GM23338 (cell line): ENCODE data around the gene MUC22. TPM values are rescaled to one million over a fixed set of nuclear protein-coding genes. Genes with fewer than 3 reads are reported as not detected.
"Not testable (repeated sequence)": the region's sequence is repeated elsewhere in the genome, so short reads cannot be mapped to it uniquely, and the experiment has no call there.

Experiments
- ATAC-seq: fragments of 200-7000 bp; cut with Tn5 transposase; 3 replicates; pipeline ENCODE4 v1.9.1; 2020
- DNase-seq: peaks from one replicate; pipeline ENCODE4 v3.0.0-alpha.2; 2015; ENCODE audit warnings: low spot score
- H2AFZ ChIP-seq: fragments of 200-600 bp; sonication (generic); 2 replicates; pipeline ENCODE4 v1.8.0; 2016; ENCODE audit warnings: antibody characterized with exemption, mild to moderate bottlenecking, moderate library complexity
- H3F3A ChIP-seq: fragments of 200-600 bp; sonication (generic); replicated peaks from 2 replicates; pipeline ENCODE4 v1.8.0; 2017; ENCODE audit warnings: antibody characterized with exemption, mixed run types, low read depth
- H3K27ac ChIP-seq: fragments of 200-600 bp; sonication (generic); 2 replicates; pipeline ENCODE4 v1.6.1; 2016; ENCODE audit warnings: low read depth
- H3K27me3 ChIP-seq: fragments of 200-600 bp; sonication (generic); 2 replicates; pipeline ENCODE4 v1.8.0; 2016; ENCODE audit warnings: mild to moderate bottlenecking, mixed run types, moderate library complexity; ENCODE audit not compliant: insufficient read depth
- H3K36me3 ChIP-seq: fragments of 200-600 bp; sonication (generic); 2 replicates; pipeline ENCODE4 v1.8.0; 2016; ENCODE audit warnings: mild to moderate bottlenecking; ENCODE audit not compliant: insufficient read depth
- H3K4me1 ChIP-seq: fragments of 200-600 bp; sonication (generic); 2 replicates; pipeline ENCODE4 v1.8.0; 2016; ENCODE audit warnings: mild to moderate bottlenecking, moderate library complexity; ENCODE audit not compliant: insufficient read depth
- H3K4me2 ChIP-seq: fragments of 200-600 bp; sonication (generic); 2 replicates; pipeline ENCODE4 v1.7.1; 2017; ENCODE audit warnings: mixed run types
- H3K4me3 ChIP-seq: fragments of 200-600 bp; sonication (generic); 2 replicates; pipeline ENCODE4 v1.6.1; 2016; ENCODE audit warnings: mixed run types
- H3K79me2 ChIP-seq: fragments of 200-600 bp; sonication (generic); replicated peaks from 2 replicates; pipeline ENCODE4 v1.8.0; 2017; ENCODE audit warnings: mild to moderate bottlenecking; ENCODE audit not compliant: insufficient read depth
- H3K9me2 ChIP-seq: fragments of 200-600 bp; sonication (generic); 2 replicates; pipeline ENCODE4 v1.8.0; 2017; ENCODE audit not compliant: insufficient read depth
- H4K20me1 ChIP-seq: fragments of 200-600 bp; sonication (generic); replicated peaks from 2 replicates; pipeline ENCODE4 v1.8.0; 2017; ENCODE audit warnings: mild to moderate bottlenecking; ENCODE audit not compliant: insufficient read depth
- H3K27ac Mint-ChIP-seq: 2 replicates; pipeline ENCODE4 v1.8.0; 2020; ENCODE audit warnings: inconsistent platforms, mild to moderate bottlenecking, moderate library complexity, mixed read lengths
- H3K27me3 Mint-ChIP-seq: 3 replicates; pipeline ENCODE4 v1.8.0; 2022; ENCODE audit warnings: low read depth, mild to moderate bottlenecking, moderate library complexity, mixed read lengths, inconsistent platforms; ENCODE audit not compliant: insufficient read depth, poor library complexity
- H3K36me3 Mint-ChIP-seq: 3 replicates; pipeline ENCODE4 v1.8.0; 2021; ENCODE audit warnings: low read depth, mild to moderate bottlenecking, inconsistent platforms, moderate library complexity, mixed read lengths
- H3K4me1 Mint-ChIP-seq: 3 replicates; pipeline ENCODE4 v1.8.0; 2020; ENCODE audit warnings: mild to moderate bottlenecking, inconsistent platforms, mixed read lengths
- H3K4me3 Mint-ChIP-seq: 3 replicates; pipeline ENCODE4 v1.8.0; 2021; ENCODE audit warnings: moderate library complexity, mild to moderate bottlenecking, inconsistent platforms, mixed read lengths
- H3K9me3 Mint-ChIP-seq: 3 replicates; pipeline ENCODE4 v1.8.0; 2020; ENCODE audit warnings: moderate library complexity, mild to moderate bottlenecking, inconsistent platforms, mixed read lengths
- CREB1 ChIP-seq: fragments of 250-450 bp; sonication (Bioruptor Pico); IDR thresholded peaks from 2 replicates; pipeline ENCODE4 v1.5.0; 2020; ENCODE audit warnings: low read depth, mild to moderate bottlenecking, moderate library complexity
- CTCF ChIP-seq, 2 experiments: fragments of 200-600 bp in 1 of 2; sonication (generic) in 1 of 2; conservative IDR thresholded peaks; 2 replicates each; pipeline versions ENCODE4 v1.5.1 to v1.6.1; 2016 to 2017; ENCODE audit warnings: antibody characterized with exemption in 2 of 2, low read depth in 2 of 2, mild to moderate bottlenecking in 2 of 2, moderate library complexity in 1 of 2
- ETS1 ChIP-seq: IDR thresholded peaks from 2 replicates; pipeline ENCODE4 v1.6.1; 2016; ENCODE audit warnings: antibody characterized with exemption
- EZH2phosphoT487 ChIP-seq: fragments of 200-600 bp; sonication (generic); IDR thresholded peaks from one replicate; pipeline ENCODE4 v1.8.1; 2018; ENCODE audit warnings: antibody characterized with exemption; ENCODE audit not compliant: unreplicated experiment
- JUNB ChIP-seq: IDR thresholded peaks from one replicate; pipeline ENCODE4 v1.6.1; 2016; ENCODE audit warnings: antibody characterized with exemption; ENCODE audit not compliant: unreplicated experiment
- NANOG ChIP-seq: IDR thresholded peaks from 2 replicates; pipeline ENCODE4 v1.6.1; 2016; ENCODE audit warnings: antibody characterized with exemption, borderline replicate concordance
- POLR2AphosphoS5 ChIP-seq: IDR thresholded peaks from 2 replicates; pipeline ENCODE4 v1.6.1; 2016; ENCODE audit warnings: antibody characterized with exemption, low read depth
- ZNF114 ChIP-seq: fragments of 250-450 bp; sonication (Bioruptor Pico); IDR thresholded peaks from 2 replicates; pipeline ENCODE4 v1.5.0; 2020; ENCODE audit warnings: mild to moderate bottlenecking, moderate library complexity
- ZNF331 ChIP-seq: fragments of 250-450 bp; sonication (Bioruptor Pico); IDR thresholded peaks from 2 replicates; pipeline ENCODE4 v1.5.0; 2020; ENCODE audit warnings: low read depth, mild to moderate bottlenecking, moderate library complexity
- ZNF462 ChIP-seq: fragments of 250-450 bp; sonication (Bioruptor Pico); IDR thresholded peaks from 2 replicates; pipeline ENCODE4 v1.5.0; 2020; ENCODE audit warnings: mild to moderate bottlenecking, moderate library complexity
- polyA plus RNA-seq: library from polyadenylated mRNA; unstranded; fragments of >200 nt; fragmentation: Nextera tagmentation; extraction: Ambion mirVana; gene quantifications from 2 replicates; pipeline ENCODE4 v1.2.1, GENCODE V29; 2016
- total RNA-seq: library from RNA; depleted of rRNA; stranded (reverse); fragments of >200 nt; shearing (Covaris generic); gene quantifications from 2 replicates; pipeline ENCODE4 v1.2.3, GENCODE V29; 2014

The MUC22 gene
- total and polyA plus RNA-seq, 2 experiments from 2014 or later, result not detected

- no peak overlapping the region for H3K27ac Mint-ChIP-seq
- peaks cover 7% of the 10 kb centered on the region; the same call in 2 of the 3 replicates for H3K36me3 Mint-ChIP-seq
- Histone ChIP-seq H3K4me2 (peak overlapping the region; percentile 61), H3K36me3 (no peaks in the 10 kb centered on the region), H3K27me3 (peaks cover 9% of the 10 kb centered on the region; the same call in 1 of the 2 replicates), H3K79me2 (no peaks in the 10 kb centered on the region), H2AFZ (peak overlapping the region; percentile 64), H3K9me2 (no peaks in the 10 kb centered on the region), H3K27ac (no peak overlapping the region), H4K20me1 (no peaks in the 10 kb centered on the region), H3F3A (no peaks in the 10 kb centered on the region), H3K4me1 (0 out of 2 replicates have a peak, but pooled peaks cover 4% of the 10 kb centered on the region), H3K4me3 (peak overlapping the region; percentile 48)
- TF ChIP-seq EZH2phosphoT487 (no peak), ZNF462 (CRISPR knock-in tag) (no peak), JUNB (no peak), POLR2AphosphoS5 (no peak), CREB1 (no peak), CTCF (conservative IDR thresholded peaks at IDR 0.05; ENCODE audit: low read depth in 2 of 2) (no peak), NANOG (no peak), ETS1 (no peak), ZNF331 (no peak), ZNF114 (CRISPR knock-in tag) (no peak)
- H3K4me1 Mint-ChIP-seq, result no peaks in the 10 kb centered on the region
- no peak overlapping the region for H3K4me3 Mint-ChIP-seq
- H3K27me3 Mint-ChIP-seq, result peaks cover 5% of the 10 kb centered on the region
- DNase-seq (no peak), ATAC-seq (no peak)
- peaks cover 13% of the 10 kb centered on the region for H3K9me3 Mint-ChIP-seq
Measured at GRCh38 chr6:31020057-31020456, 9.8 kb downstream of the MUC22 start.

GRCh38 chr6:31020631-31021255 is 10.5 kb downstream of the MUC22 start:
- not testable (repeated sequence) for H4K20me1 ChIP-seq, H3K27ac ChIP-seq, H3K36me3 Mint-ChIP-seq, H3K9me2 ChIP-seq, H3K27me3 Mint-ChIP-seq, H3K4me1 Mint-ChIP-seq, H3K27me3 ChIP-seq, H3K4me3 Mint-ChIP-seq, H3F3A ChIP-seq, H3K36me3 ChIP-seq, H3K27ac Mint-ChIP-seq, H3K79me2 ChIP-seq, H3K4me1 ChIP-seq
- H3K4me2 ChIP-seq, result peak overlapping the region; percentile 61
- DNase-seq (peak; percentile 64), ATAC-seq (peak; percentile 72)
- peak overlapping the region; percentile 48 for H3K4me3 ChIP-seq
- H3K9me3 Mint-ChIP-seq, result peaks cover 12% of the 10 kb centered on the region
- H2AFZ ChIP-seq, result peak overlapping the region; percentile 64; the same call in 1 of the 2 replicates
